GM06990 (cell line): ENCODE results near the gene TBC1D22A.

ENCODE experiments used
- DNase-seq: peaks from one replicate; pipeline ENCODE4 v3.0.0-alpha.2; 2011; ENCODE audit not compliant: insufficient read length; ENCODE audit errors: extremely low read depth
- H3K27me3 ChIP-seq: replicated peaks from 2 replicates; pipeline ENCODE4 v1.6.0; 2011; ENCODE audit warnings: low read length; ENCODE audit not compliant: control insufficient read depth, insufficient read depth
- H3K36me3 ChIP-seq: 2 replicates; pipeline ENCODE4 v1.5.1; 2011; ENCODE audit warnings: low read length; ENCODE audit not compliant: control insufficient read depth, insufficient read depth
- H3K4me3 ChIP-seq: replicated peaks from 2 replicates; pipeline ENCODE4 v1.5.1; 2011; ENCODE audit warnings: low read depth, mild to moderate bottlenecking, control low read depth, low read length
- TF ChIP-seq, protein P1 (sequence below): IDR thresholded peaks from 2 replicates; pipeline ENCODE4 v1.5.1; 2011; ENCODE audit warnings: low read length, control low read depth, mild to moderate bottlenecking, inconsistent platforms; ENCODE audit not compliant: insufficient read depth, poor library complexity, severe bottlenecking

TBC1D22A gene

DNA sequence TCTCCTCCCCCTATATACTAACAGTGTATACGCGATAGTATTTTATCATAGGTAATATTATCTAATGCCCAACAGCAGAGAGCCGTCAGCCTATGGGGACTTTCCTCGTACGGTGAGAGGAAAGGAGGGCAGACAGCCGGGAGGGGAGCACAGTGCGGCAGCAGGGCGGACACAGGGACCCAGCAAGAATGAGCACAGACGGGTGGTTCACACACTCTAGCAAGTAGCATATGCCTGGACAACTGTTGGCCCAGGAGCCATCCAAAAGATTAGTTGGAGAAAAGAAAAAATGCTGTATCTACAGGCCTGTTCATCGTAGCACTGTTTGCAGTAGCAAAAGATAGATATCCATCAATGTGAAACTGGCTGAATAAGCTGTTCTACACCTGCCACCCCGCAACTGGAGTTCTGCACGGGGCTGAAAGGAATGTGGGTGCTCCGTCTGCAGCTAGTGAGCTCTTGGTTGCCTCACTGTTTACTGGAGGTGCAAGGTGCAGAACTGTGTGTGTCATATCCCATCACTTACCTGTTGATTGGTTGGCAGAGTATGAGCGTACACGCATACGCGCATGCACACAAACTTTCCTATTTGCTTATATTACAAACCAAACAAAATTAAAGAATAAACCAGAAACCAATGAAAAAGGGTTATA is 324.3 kb downstream of the TBC1D22A start:
- TF ChIP-seq, protein P1, sequence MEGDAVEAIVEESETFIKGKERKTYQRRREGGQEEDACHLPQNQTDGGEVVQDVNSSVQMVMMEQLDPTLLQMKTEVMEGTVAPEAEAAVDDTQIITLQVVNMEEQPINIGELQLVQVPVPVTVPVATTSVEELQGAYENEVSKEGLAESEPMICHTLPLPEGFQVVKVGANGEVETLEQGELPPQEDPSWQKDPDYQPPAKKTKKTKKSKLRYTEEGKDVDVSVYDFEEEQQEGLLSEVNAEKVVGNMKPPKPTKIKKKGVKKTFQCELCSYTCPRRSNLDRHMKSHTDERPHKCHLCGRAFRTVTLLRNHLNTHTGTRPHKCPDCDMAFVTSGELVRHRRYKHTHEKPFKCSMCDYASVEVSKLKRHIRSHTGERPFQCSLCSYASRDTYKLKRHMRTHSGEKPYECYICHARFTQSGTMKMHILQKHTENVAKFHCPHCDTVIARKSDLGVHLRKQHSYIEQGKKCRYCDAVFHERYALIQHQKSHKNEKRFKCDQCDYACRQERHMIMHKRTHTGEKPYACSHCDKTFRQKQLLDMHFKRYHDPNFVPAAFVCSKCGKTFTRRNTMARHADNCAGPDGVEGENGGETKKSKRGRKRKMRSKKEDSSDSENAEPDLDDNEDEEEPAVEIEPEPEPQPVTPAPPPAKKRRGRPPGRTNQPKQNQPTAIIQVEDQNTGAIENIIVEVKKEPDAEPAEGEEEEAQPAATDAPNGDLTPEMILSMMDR: no peak
- no peaks in the 10 kb centered on the region for H3K27me3 ChIP-seq
- no peaks in the 10 kb centered on the region; the same call in 1 of the 2 replicates for H3K36me3 ChIP-seq
- no peak overlapping the region for H3K4me3 ChIP-seq
- DNase-seq: no peak

DNA sequence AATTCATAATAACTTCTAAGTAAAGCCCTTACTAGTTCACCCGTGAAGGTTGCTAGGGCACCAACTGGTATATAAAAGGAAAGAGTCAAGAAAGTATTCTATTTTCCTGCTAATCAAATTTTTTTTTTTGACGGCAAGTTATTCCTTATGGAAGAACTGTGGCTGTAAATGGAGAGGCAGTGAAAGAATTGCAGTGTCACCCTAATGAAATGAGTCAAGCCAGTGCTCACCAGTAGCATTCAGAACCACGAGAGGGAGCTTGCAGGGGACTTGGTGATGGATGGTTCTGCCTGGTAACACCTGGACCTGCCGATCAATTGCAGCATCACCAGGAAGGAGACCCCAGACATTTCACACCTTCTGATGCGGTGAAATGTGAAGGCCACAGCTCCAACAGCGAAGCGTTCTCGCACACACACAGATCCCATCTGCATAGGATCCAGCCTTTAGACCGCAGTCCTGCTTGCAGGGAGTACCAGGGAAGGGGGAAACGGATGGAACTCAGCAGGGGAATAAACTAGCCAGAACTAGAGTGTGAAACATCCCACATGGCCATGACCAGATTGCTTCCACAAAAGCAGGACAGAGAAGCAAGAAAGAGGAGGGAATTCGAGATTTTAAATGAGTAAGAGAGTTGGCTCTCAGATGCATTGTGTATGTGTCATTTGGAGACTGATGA is 326.2 kb downstream of the TBC1D22A start:
- no peaks in the 10 kb centered on the region; the same call in none of the 2 replicates for H3K36me3 ChIP-seq
- TF ChIP-seq, protein P1: no peak
- H3K4me3 ChIP-seq: no peak overlapping the region
- H3K27me3 ChIP-seq: no peaks in the 10 kb centered on the region
- DNase-seq: no peak

DNA sequence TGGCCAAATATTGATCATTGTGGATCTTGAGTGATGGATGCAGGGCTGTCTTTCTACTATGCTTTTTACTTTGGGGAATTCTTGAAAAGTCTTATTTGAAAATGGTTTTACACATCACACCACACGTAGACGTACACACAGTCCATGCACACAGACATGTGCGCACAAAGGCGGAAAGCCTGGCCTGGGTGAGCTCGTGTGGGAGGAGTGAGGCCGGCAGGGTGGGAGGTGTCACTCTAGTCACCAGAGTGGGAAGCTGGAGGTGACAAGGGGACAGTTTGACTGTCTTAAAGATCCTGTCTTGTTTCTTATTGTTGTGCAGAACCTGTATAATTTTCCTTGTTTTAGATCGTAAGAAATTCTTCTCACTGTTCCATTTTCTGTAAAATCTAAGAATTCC is 326.9 kb downstream of the TBC1D22A start:
- TF ChIP-seq, protein P1: no peak
- H3K27me3 ChIP-seq: no peaks in the 10 kb centered on the region
- no peak overlapping the region for H3K4me3 ChIP-seq
- DNase-seq: no peak
- no peaks in the 10 kb centered on the region; the same call in none of the 2 replicates for H3K36me3 ChIP-seq

DNA sequence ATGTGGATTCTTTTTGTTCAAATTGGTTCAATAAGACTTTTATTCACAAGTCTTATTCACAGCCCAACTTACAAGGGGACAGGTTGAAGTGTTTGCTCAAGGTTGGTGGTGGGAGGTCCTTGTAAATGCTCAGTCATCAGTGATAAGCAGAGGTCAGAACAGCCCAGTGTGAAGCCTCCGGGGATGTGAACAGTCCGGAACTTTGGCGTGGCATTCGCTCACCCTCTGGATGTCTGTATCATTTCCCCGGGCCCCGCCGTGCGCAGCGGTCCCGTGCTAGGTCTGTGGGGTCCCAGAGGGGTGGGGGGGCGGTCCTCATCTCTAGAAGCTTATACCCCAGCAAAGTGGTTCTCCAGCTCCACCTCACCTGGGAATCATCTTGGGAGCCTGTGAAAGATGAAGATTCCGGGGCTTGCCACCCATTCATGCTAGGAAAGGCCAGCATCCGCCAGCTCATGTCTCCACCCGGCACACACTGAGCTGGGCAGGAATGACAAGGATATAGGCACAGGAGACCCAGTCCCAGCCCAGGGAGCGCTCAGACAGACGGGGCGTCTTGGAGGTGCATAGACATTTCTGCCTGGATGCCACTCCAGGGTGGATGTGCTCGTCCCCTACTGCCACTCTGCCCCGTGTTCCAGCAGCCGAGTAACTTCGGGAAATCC is 327.5 kb downstream of the TBC1D22A start:
- Histone ChIP-seq H3K36me3 (no peaks in the 10 kb centered on the region; the same call in none of the 2 replicates), H3K27me3 (no peaks in the 10 kb centered on the region), H3K4me3 (no peak overlapping the region)
- DNase-seq: no peak
- TF ChIP-seq, protein P1: no peak

DNA sequence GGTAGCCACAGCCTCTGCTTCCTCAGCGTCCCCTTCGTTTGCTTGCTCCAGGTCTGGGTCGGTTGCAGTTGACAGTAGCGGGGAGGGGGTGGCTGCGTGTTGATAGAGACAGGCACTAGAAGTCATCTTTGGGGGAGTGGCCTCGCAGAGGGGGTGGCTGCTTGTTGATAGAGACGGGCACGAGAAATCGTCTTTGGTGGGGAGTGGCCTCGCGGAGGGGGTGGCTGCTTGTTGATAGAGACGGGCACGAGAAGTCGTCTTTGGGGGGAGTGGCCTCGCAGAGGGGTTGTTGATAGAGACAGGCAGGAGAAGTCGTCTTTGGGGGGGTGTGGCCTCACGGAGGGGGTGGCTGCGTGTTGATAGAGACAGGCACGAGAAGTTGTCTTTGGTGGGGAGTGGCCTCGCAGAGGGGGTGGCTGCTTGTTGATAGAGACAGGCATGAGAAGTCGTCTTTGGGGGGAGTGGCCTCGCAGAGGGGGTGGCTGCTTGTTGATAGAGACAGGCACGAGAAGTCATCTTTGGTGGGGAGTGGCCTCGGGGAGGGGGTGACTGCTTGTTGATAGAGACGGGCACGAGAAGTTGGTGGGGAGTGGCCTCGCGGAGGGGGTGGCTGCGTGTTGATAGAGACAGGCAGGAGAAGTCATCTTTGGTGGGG is 328.3 kb downstream of the TBC1D22A start:
- Histone ChIP-seq H3K36me3 (no peaks in the 10 kb centered on the region; the same call in none of the 2 replicates), H3K27me3 (no peaks in the 10 kb centered on the region), H3K4me3 (no peak overlapping the region)
- TF ChIP-seq, protein P1: no peak
- no peak for DNase-seq
